OCI-M2 (cell line): ENCODE measurements around the gene SDK2.

Source experiments
- DNase-seq: peaks from one replicate; lab custom pipeline; 2025; ENCODE audit not compliant: unreplicated experiment; lab: John Stamatoyannopoulos, UW

The SDK2 gene

DNA sequence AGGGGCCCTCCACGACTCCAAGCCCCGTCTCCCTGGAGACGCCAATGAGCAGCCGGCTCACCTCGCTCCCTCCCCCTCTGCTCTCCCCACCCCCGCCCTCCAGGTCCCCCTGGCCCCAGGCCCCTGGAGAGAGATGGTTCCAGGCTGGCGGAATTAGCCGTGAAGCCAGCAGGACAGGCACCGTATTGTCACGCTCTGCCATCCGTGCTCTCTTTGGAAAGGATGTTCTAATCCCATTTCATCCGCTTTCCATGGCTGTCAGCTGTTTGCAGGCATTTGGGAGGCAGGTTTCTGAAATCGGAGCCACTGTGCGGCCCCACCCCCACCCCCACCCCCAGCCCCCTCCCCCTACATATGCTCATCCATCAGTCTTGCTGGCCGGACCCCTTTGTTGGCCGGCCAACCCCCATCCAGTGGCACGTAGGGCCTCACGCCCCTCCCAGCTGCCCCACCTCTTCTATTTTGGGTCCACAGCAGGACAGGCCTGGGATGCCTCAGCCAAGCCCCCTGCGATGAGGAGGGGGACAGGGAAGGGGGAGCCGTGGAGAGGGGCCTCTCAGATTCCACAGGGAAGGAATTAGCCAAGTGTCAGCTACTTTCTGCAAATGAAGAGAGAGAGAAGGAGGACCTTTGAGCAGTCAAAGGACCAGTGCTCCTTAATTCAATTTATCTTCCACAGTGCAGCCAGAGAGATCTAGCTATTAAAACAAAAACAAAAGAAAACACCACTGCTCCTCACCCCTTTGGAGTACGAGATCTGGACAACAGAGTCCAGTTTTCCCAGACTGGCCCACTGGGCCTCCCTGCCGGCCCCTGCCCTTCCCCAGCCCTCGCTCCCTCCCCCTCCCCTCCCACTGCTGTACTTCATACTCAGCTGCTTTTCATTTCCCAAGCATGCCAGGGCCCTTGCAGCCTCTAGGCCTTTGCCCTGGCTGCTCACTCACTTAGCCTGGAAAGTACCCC is 30.7 kb downstream of the SDK2 start:
- no peak for DNase-seq

DNA sequence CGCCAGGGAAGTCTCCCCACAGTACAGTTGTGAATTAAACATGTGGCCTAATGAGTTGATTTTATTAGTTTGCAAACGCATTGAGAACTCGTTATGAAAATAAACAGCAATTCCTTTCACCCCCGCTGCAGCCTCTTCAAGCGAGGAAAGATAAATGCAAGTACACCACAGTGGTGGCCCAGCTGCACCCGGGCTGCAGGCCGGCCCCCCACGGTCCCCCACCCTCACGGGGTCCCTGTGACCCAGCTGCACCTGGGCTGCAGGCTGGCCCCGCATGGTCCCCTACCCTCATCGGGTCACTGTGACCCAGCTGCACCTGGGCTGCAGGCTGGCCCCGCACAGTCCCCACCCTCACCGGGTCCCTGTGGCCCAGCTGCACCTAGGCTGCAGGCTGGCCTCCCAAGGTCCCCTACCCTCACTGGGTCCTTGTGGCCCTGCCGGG is 32.2 kb downstream of the SDK2 start:
- no peak for DNase-seq

DNA sequence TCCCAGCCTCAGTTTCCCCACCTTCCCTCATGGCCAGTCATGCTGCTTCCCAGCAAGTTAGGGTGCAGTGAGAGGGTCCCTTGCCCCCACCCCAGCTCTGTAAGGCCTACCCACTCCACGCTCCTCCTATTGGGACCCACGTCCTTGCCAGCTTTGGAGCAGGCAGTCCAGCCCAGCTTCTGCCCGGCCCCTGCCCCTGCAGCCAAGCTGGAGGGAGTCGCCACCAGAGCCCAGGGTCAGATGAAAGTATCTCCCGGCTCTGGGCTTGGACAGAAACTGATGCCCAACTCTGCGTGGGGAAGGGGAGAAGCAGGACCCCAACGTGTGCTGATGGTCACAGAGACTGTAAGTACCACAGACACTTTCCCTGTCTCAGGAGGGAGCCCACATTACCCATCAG is 32.6 kb downstream of the SDK2 start:
- DNase-seq, result no peak

DNA sequence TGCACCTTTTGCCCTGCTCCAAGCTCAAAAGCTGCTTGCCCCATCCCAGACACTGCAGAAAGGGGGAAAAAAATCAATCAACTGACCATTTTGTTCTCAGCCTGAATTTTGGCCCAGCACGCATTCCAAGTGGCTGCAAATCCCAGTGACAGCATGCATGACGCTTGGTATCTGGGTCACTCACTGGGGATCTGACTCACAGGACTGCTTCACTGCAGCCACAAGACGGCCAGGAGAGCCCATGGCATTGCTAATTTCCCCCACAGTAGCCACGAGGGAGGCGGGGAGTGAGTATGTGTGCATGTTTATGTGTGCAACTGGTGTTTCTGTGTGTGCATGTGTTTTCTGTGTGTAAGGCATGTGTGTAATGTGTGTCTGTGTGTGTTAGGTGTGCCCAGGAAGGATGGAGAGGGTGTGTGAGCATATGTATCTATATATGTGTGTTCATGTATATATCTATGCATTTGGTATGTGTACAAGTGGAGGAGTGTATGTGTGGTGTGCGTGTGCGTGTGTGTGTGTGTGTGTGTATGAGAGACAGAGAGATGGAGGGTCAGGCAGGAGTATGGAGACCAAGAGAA is 33.8 kb downstream of the SDK2 start:
- no peak for DNase-seq

DNA sequence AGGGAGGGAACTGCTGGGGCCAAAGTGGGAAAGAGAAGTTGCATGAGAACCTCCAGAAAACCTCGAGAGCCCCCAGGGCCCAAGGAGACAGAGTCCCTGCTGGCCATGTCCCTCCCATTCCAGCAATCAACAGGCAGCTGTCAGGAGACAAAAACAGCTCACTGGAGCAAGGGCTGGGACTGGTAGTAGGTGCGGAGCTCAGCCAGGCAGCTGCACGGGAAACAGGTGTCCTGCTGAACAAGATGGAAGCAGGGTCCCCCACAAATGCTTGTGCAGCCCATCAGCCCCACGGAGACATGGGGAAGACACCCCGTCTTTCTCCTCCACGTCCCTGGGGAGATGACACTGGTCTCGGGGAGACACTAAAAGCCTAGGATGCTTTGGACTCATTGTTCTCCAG is 34.5 kb downstream of the SDK2 start:
- no peak for DNase-seq

DNA sequence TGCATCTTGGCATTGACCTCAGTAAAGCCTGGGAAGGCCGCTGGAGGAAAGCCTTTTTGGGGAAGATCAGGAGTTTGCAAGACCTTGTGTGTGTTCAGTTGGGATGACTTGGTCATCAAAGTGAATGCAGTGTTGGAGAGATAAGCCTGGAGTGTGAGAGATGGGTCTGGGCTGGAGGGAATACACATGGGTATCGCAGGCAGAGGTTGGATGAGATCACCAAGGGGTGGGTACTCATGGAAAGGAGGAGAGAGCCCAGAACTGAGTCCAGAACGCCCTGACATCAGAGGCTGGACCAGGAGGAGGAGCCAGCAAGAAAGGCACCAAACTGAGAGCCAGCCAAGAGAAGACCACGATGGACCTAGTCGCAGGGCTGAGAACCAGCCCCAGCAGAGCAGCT is 35.2 kb downstream of the SDK2 start:
- no peak for DNase-seq

DNA sequence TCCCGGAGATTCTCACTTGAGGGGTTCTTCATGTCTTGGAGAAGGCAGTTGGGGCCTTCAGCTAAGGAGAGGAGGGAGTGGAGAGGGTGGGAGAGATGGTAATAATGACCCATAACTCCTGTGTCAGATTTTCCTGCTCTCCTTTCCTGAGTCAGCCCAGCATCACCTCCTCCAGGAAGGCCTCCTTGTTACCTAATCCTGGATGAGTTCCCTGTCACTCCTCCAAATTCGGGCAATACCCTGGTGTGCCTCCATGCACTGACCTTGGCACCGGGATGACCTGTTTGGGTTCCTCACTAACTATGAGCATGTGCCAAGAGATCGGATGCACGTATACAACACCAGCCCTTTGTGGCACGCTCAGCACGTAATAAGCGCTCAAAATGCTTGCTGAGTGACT is 38.8 kb downstream of the SDK2 start:
- no peak for DNase-seq

DNA sequence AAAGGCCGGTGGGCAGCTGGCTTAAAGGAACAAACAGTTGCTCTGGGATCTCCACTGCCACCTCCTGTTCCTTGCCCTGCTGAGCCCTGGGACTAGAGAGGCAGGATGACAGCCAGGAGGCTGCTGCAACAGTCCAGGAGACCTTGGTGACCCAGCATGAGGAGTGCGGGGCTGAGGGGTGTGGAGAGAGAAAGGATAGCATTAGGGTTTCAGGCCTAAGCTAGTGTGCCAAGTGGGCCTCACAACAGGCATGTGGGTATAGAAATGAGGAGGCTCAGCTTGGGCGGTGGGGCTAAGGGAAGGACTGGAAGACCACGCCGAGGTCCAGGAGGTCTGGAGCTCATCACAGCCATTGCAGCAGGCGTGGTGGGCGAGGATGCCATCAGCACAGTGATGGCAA is 39.8 kb downstream of the SDK2 start:
- no peak for DNase-seq

DNA sequence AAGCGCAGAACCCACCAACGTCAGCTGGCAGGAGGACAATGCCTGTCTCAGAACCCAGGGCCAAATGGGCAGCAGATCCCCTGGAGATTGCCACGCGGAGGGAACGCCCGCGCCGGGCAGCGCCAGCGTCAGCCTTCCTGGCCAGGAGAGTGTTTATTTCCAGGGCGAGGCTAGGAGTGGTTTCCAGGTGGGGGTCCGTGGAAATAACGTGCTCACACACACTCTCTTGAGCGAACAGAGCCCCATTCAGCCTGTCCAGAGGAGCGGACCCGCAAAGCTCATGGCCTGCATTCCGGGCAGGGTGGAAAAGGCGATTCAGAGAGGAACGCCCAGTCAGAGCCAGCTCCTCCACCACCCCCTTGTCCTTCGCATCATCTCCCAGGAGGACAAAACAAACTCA is 40.3 kb downstream of the SDK2 start:
- no peak for DNase-seq

DNA sequence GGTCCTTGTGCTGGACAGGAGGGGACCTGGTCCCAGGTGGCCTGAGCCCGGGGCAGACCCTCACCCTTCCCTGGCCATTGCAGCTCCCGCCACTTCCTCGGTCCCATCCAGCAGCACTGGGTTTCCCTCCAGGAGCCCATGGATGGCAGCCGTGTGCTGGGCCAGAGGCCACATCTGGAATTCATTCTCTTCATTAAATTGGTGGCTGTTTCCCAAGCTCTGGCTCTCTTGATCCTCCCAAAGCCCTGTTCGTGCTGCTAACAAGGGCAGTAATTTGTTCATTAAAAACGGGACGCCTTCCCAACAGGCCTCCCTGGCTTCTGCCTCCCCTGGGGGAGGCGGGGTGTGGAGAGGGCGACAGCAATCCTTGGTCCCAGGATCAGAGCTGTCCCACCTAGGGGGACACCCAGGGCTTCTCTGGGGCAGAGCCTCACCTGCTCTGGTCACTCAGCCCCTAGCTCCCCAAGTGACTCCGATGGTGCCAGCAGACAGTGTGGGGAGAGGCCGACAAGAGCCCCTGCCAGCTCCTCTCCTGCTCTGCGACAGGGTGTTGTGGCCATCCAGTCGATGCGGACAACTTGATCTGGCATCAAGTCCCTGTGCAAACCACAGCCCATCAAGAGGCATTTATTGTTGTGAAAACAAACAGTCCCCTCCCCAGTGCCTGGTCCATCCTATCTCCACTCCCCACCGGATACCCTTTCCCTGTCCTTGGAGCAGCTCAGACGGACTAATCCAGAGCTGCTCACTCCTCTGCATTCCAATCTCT is 44.0 kb downstream of the SDK2 start:
- no peak for DNase-seq

DNA sequence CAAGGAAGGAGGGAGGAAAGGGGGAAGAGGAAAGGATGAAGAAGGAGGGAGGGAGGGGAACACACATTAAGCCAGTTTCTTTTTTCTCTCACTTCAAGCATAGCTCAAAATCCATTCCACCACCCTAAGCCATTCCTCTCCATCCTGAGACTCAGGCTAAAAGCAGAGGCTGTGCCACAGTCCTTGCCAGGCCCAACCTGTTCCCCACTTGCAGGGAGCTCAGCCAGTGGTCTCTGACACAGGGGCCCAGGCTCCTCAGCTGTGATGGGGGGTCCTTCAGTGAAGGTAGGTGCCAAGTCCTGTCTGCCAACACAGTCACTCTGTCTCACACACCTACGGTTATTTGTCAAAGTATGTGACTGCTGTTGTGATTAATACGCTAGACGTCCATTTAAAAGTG is 44.6 kb downstream of the SDK2 start:
- no peak for DNase-seq

DNA sequence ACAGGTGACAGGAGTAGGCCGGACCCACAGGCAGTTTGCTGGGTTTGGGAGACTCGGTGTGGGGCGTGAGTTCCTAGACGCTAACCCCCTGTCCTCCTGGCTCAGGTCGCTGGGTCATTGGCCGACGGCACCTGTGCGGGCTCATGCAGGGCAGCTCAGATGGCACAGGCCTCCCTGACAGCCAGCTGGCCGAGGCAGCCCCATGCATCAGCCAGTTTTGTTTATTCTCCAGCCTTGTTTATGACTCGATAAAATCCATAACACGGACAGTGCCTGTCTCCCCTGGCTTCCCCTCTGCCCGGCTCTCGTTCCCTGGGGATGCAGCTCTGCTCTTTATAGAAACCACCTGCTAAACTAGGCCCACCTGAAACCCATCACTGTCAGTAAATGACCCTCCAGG is 46.0 kb downstream of the SDK2 start:
- DNase-seq, result no peak

DNA sequence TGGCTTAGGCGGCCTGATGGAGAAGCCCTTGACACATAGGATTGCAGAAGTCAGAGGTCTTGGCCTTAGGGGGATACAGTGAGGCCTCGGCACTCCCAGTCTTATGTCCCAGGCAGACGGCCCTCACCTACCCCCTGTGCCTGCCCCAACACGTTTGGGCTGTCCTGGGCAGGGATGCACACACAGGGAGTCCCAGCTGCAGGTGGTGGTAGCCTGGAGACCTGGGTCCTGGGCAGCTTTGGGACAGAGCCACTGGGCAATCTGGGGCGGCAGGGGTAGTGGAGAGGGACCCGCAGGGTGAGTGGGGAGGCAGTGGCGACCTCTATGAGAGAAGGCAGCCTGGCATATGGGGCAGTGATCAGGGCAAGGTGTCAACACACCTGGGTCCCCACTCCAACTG is 48.3 kb downstream of the SDK2 start:
- no peak for DNase-seq

DNA sequence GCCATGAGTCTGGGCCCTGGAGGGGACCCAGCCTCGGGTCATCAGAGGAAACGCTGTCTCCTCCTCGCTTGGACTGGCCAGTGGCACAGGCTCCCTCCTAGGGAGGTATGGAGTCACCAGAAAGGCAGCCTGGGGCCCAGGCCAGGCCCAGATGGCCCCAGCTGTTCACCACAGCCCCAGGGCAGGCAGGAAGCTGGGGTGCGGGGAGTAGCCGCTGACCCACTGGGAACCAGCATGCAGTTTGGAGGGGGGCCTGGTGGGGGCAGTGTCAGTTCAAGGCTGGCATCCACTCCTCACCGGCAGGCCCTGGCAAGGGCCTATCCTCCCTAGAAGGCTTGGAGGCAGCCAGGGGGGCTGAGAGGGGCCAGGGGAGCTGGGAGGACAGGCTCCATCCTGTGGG is 48.8 kb downstream of the SDK2 start:
- DNase-seq, result no peak

DNA sequence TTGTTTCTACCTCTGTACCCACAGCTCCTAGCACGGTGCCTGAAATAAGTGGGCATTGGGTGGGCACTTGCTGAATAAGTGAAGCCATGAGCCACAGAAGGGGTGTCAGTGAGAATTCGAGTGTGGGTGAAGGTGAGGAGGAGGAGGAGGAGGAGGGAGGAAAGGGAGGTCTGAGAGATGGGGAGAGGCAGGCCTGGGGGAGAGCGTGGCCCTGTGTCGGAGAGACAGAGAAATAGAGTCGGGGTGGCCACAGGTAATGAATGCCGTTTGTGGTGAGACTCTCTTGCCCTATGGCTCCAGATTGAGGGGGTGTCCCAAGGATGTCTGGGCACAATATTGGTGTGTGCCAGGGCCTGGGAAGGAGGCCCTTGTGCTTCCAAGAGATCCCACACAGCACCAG is 49.2 kb downstream of the SDK2 start:
- DNase-seq, result no peak

DNA sequence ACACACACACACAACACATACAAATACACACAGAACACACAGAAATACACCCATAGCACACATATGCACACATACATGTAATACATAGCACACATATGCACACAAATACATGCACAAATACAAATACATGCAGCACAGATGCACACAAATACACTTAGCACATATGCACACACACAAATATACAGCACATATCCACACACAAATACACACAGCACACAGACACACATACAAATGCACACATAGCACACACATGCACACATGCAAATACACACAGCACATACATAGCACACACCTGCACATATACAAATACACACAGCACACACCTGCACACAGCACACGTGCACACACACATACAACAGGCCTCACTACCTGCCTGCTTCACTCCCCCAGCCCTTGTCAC is 49.6 kb downstream of the SDK2 start:
- no peak for DNase-seq

DNA sequence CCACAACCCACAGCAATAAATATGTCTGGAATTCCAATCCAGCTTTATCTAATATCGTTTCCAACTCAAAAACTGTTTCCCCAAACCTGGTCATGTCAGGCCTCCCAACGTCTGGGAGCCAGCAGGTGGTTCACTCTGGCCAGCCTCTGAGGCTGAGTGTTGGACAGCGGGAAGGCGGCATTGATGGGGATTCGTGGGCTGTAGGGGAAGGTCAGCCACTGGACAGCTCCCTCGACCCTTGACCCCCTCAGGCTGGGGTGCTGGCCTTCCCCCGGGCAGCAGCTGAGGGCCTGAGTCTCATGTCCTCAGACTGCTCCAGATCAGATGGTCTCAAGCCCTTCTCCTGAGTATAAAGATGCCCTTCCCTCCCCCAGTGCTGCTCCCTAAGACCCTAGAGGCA is 50.2 kb downstream of the SDK2 start:
- no peak for DNase-seq

DNA sequence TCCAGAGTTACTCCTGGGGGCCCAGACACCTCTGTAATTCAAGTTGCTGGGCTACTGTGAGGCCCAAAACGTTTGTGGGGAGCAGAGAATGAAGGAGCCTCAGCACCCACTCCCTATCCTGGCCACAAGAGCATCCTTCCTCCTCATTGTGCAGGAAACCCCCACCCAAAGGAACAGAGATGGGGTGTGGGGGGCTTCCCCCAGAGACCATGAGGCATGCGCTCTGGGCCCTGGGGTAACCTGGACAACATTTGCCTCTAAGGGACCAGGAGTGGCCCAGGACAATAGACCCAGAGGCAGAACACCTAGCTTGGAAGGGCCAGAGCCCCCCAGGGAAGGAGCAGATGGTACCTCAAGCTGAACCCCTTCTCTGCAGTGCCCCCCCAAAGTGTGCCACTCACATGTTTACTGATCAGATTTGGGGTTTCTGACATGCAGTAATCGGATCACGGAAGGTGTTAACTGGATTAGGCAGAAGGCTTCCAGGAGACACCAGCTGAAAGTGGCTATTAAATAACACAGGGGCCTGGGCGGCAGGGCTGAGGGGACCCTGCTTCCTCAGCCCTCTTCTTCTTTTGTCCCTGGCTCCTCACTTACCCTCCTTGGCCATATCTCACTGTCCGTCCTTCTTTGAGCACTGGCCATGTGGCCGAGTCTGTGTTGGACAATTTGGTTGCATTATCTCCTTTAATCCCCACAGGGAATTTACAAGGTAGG is 50.8 kb downstream of the SDK2 start:
- DNase-seq, result no peak

DNA sequence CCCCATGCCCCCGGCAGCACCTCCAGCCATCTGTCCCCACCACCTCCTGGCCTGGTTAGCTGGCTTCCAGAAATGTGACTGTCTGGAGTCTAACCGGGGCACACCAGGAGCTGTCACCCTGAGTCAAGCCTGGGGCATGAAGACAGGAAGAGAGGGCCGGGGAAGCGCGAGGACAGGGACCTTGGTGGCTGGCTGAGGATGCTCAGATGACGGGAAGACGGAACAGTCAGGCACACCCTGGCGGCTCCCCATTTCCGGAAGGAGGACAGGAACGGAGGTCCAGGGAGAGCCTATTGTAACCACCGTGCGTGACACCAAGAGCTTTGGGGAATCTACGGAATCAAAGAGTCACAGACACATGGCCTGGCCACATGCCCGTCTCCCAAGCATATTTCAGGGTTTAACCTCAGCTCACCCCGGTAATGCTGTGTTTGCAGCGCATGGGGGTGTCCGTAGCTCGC is 51.7 kb downstream of the SDK2 start:
- DNase-seq, result no peak

DNA sequence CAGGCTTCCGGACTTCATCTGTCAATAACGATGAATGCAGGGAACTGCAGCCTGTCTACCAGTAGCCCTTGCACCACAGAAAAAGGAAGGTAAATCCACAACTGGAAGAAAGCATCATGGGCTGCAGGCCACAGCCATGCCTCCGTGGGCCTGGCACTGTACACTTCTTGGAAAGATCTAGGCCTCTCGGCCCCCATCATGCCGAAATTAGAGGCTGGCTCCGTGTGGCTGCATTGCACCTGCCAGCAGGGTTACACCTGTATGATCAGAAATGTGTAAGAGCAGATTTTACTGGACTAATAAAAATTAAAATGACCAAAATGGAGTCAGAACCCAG is 52.2 kb downstream of the SDK2 start:
- no peak for DNase-seq
